Adrenal gland (tissue), 12 donors: ENCODE measurements around the gene ZNF324B. TPM values are rescaled to one million over a fixed set of nuclear protein-coding genes. Genes with fewer than 3 reads are reported as not detected.

Experiments
- DNase-seq, 7 donors: peaks; one replicate each; pipeline ENCODE4 v3.0.0-alpha.2; 2019 to 2020
- H3K27ac ChIP-seq, 5 donors: fragments of 200-600 bp; sonication (generic) in 4 of 5; 1 replicate in 3 of 5; 2 replicates in 2 of 5; pipeline versions ENCODE4 v1.5.1 to v1.8.0; 2016 to 2020; ENCODE audit warnings: mild to moderate bottlenecking in 1 of 5
- H3K27me3 ChIP-seq: fragments of 200-600 bp; 2 replicates; pipeline ENCODE4 v1.8.0; 2021
- H3K36me3 ChIP-seq, 2 donors: fragments of 200-600 bp; replicated peaks in 1 of 2; 1 replicate in 1 of 2; 2 replicates in 1 of 2; pipeline versions ENCODE4 v1.5.1 to v1.8.0; 2018 to 2022
- H3K4me1 ChIP-seq, 2 donors: fragments of 200-600 bp; replicated peaks in 1 of 2; 1 replicate in 1 of 2; 2 replicates in 1 of 2; pipeline versions ENCODE4 v1.5.1 to v1.8.0; 2018 to 2021
- H3K4me3 ChIP-seq, 4 donors: fragments of 200-600 bp; sonication (generic) in 3 of 4; one replicate each; pipeline ENCODE4 v1.5.1; 2016 to 2018
- H3K9me3 ChIP-seq, 3 donors: fragments of 200-600 bp; sonication (generic) in 1 of 3; replicated peaks in 1 of 3; 1 replicate in 2 of 3; 2 replicates in 1 of 3; pipeline versions ENCODE4 v1.5.1 to v1.8.0; 2016 to 2021
- CTCF ChIP-seq, 6 experiments: fragments of 450-650 bp in 4 of 6; fragments of 200-600 bp in 2 of 6; sonication (generic) in 1 of 6; IDR thresholded peaks; 1 replicate in 5 of 6; 2 replicates in 1 of 6; pipeline versions ENCODE4 v1.5.1 to v1.8.0; 2016 to 2021; ENCODE audit warnings: antibody characterized with exemption in 6 of 6, mild to moderate bottlenecking in 2 of 6, moderate library complexity in 1 of 6
- POLR2A ChIP-seq, 2 donors: fragments of 450-650 bp; IDR thresholded peaks; one replicate each; pipeline ENCODE4 v1.6.1; 2017; ENCODE audit warnings: antibody characterized with exemption in 2 of 2, mild to moderate bottlenecking in 2 of 2, moderate library complexity in 1 of 2
- WGBS, 4 donors: extraction: QIAGEN DNeasy Blood & Tissue Kit in 2 of 4; methylation state at CpG; one replicate each; pipeline versions ENCODE4 v1.1.5 to v1.1.7; 2013 to 2017; 5-methylcytosine and 5-hydroxymethylcytosine counted together
- intact Hi-C, 2 donors: fragments of 100-400 bp; cut with DNase I; formaldehyde crosslinking; loops; one replicate each; pipeline versions ENCODE4 v1.14.1 to v1.15.0; 2022 to 2023
- polyA plus RNA-seq, 3 donors: library from polyadenylated mRNA; stranded (reverse); fragments of 200-250 nt in 2 of 3; fragments of 350-450 nt in 1 of 3; fragmentation: Illumina TruSeq in 1 of 3; extraction: RNeasy Lipid Tissue Mini Kit (QIAGEN cat#74804) in 1 of 3; gene quantifications; one replicate each; pipeline ENCODE4 v1.2.3, GENCODE V29; 2013 to 2014
- small RNA-seq, 2 donors: library from RNA; depleted of rRNA; stranded (forward); fragments of <200 nt; gene quantifications; one replicate each; pipeline ENCODE3, GENCODE V24; 2016
- total RNA-seq, 9 donors: library from RNA; depleted of rRNA in 4 of 9; stranded (reverse); fragments of >200 nt in 4 of 9; fragments of 120-200 nt in 1 of 9; fragmentation: NEBNext Ultra II Directional in 1 of 9; extraction: Animal tissue kit (Norgen Biotek cat#: 25700) in 1 of 9; gene quantifications; one replicate each; pipeline versions ENCODE4 v1.1.0 to v1.2.4, GENCODE V29; 2013 to 2023
- donor health status: healthy with polysubstance abuse.
- donor health status: Bipolar disorder and iron deficiency.
- donor health status: DM: yes; HTN: yes; CAD: no.
- donor health status: DM: no; HTN: no; CAD: no.
- donor health status: DM: no; HTN: no; CAD: no.
- donor health status: DM: yes; HTN: yes; CAD: no.

Gene ZNF324B
- total and polyA plus RNA-seq, 12 donors = 1.4 to 8.7 (median 6.7) TPM

DNA sequence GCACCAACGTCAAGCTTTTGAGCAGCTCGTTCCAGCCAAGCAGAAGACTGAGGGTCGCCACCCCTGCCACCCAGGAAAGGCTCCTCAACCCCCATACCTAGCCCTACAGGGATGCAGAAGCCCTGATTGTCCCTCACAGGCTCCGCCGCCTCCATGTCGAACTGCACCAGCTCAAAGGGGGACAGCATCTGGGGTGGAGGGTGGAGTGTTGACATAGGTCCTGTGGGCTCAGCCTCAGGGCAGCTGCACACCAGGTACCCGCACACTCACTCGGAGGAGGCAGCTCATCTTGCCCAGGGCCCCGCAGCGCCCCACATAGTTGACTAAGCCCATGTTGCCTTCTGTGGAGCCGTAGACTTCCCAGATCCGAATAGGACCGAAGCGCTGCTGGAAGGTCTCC is 48.8 kb downstream of the ZNF324B start:
- Histone ChIP-seq H3K9me3 (no peaks in the 10 kb centered on the region), H3K27me3 (no peaks in the 10 kb centered on the region), H3K27ac (no peak overlapping the region), H3K4me1 (peaks cover 6 to 15% of the 10 kb centered on the region in 2 donors), H3K36me3 (no peaks in the 10 kb centered on the region), H3K4me3 (peak overlapping the region in 1 of 4 donors; percentile 60)
- peak in 1 of 7 donors; percentile 22 for DNase-seq
- no peak for TF ChIP-seq POLR2A (IDR thresholded peaks at IDR 0.05)
- TF ChIP-seq CTCF (IDR thresholded peaks at IDR 0.05) = no peak
- 92 to 95% (median 93%) methylated on average over 10 to 14 of the region's 14 CpGs for WGBS, 4 donors
- intact Hi-C loops = no loop called here

Small RNAs within 50 kb of the gene (small RNA-seq; reads per million reads assigned to genes)
- gene RN7SL693P = 0 reads per million in 2 donors
- gene RNU6-1337P = 0 reads per million in 2 donors

Other genes with a start within 250 kb of the ZNF324B start
- gene ZNF544, start 222.7 kb upstream of the ZNF324B start, total RNA-seq = 100 to 1,000 TPM in 1 of 9 donors, 10 to 100 TPM in 8; 24.6 to 170 (median 31.4) TPM
- gene ZNF544, start 222.7 kb upstream of the ZNF324B start, polyA plus RNA-seq = 10 to 100 TPM; 10.8 to 26.5 (median 24.9) TPM
- gene ZNF8, start 172.7 kb upstream of the ZNF324B start, total RNA-seq = 1 to 10 TPM; 5.8 to 8.6 (median 6.7) TPM
- 1 to 10 TPM; 1.6 to 2.6 (median 2.4) TPM for gene ZNF8, start 172.7 kb upstream of the ZNF324B start, polyA plus RNA-seq
- 10 to 100 TPM; 18.4 to 56.8 (median 31.4) TPM for gene ERVK3-1, start 146.2 kb upstream of the ZNF324B start, total RNA-seq
- gene ERVK3-1, start 146.2 kb upstream of the ZNF324B start, polyA plus RNA-seq = 10 to 100 TPM; 36.3 to 70.5 (median 48.4) TPM
- 1 to 10 TPM; 1.8 to 4.8 (median 3.3) TPM for gene ZSCAN22, start 124.6 kb upstream of the ZNF324B start, total RNA-seq
- 1 to 10 TPM in 2 of 3 donors, under 1 TPM in 1; 0.98 to 3.1 (median 1.2) TPM for gene ZSCAN22, start 124.6 kb upstream of the ZNF324B start, polyA plus RNA-seq
- gene A1BG, start 98.1 kb upstream of the ZNF324B start, total RNA-seq = 10 to 100 TPM in 3 of 9 donors, 1 to 10 TPM in 5, under 1 TPM in 1; 0.39 to 20.9 (median 6.5) TPM
- 10 to 100 TPM in 2 of 3 donors, not detected in 1; 31.3 to 41.3 TPM for gene A1BG, start 98.1 kb upstream of the ZNF324B start, polyA plus RNA-seq
- gene ZNF497, start 88.9 kb upstream of the ZNF324B start, total RNA-seq = 1 to 10 TPM in 8 of 9 donors, under 1 TPM in 1; 0.35 to 8.1 (median 1.5) TPM
- gene ZNF497, start 88.9 kb upstream of the ZNF324B start, polyA plus RNA-seq = 1 to 10 TPM in 2 of 3 donors, under 1 TPM in 1; 0.20 to 2.2 (median 2.0) TPM
- 10 to 100 TPM in 1 of 9 donors, 1 to 10 TPM in 8; 2.4 to 10.5 (median 4.3) TPM for gene ZNF837, start 70.6 kb upstream of the ZNF324B start, total RNA-seq
- 1 to 10 TPM in 2 of 3 donors, under 1 TPM in 1; 0.09 to 8.1 (median 6.1) TPM for gene ZNF837, start 70.6 kb upstream of the ZNF324B start, polyA plus RNA-seq
- 1,000 to 10,000 TPM in 7 of 9 donors, 100 to 1,000 TPM in 2; 839 to 1,999 (median 1,219) TPM for gene RPS5, start 64.4 kb upstream of the ZNF324B start, total RNA-seq
- gene RPS5, start 64.4 kb upstream of the ZNF324B start, polyA plus RNA-seq = 1,000 to 10,000 TPM in 1 of 3 donors, 100 to 1,000 TPM in 2; 555 to 1,093 (median 722) TPM
- not detected for gene RNF225, start 56.0 kb upstream of the ZNF324B start, total RNA-seq
- gene RNF225, start 56.0 kb upstream of the ZNF324B start, polyA plus RNA-seq = not detected
- 10 to 100 TPM; 11.7 to 37.5 (median 15.9) TPM for gene ZNF584, start 43.0 kb upstream of the ZNF324B start, total RNA-seq
- 10 to 100 TPM in 1 of 3 donors, 1 to 10 TPM in 2; 7.1 to 12.3 (median 9.7) TPM for gene ZNF584, start 43.0 kb upstream of the ZNF324B start, polyA plus RNA-seq
- 10 to 100 TPM in 1 of 9 donors, 1 to 10 TPM in 8; 2.4 to 12.0 (median 4.9) TPM for gene ZNF132, start 11.5 kb upstream of the ZNF324B start, total RNA-seq
- 1 to 10 TPM; 1.3 to 3.2 (median 1.4) TPM for gene ZNF132, start 11.5 kb upstream of the ZNF324B start, polyA plus RNA-seq
- gene ZNF324, start 15.5 kb downstream of the ZNF324B start, total RNA-seq = 10 to 100 TPM in 6 of 9 donors, 1 to 10 TPM in 3; 7.5 to 58.3 (median 15.4) TPM
- 1 to 10 TPM; 2.1 to 7.2 (median 3.5) TPM for gene ZNF324, start 15.5 kb downstream of the ZNF324B start, polyA plus RNA-seq
- gene ZNF446, start 24.7 kb downstream of the ZNF324B start, total RNA-seq = 10 to 100 TPM in 8 of 9 donors, 1 to 10 TPM in 1; 8.4 to 21.6 (median 14.5) TPM
- gene ZNF446, start 24.7 kb downstream of the ZNF324B start, polyA plus RNA-seq = 10 to 100 TPM in 2 of 3 donors, 1 to 10 TPM in 1; 2.7 to 30.8 (median 25.6) TPM
- 10 to 100 TPM in 3 of 9 donors, 1 to 10 TPM in 6; 3.8 to 17.1 (median 9.1) TPM for gene SLC27A5, start 60.4 kb downstream of the ZNF324B start, total RNA-seq
- gene SLC27A5, start 60.4 kb downstream of the ZNF324B start, polyA plus RNA-seq = 10 to 100 TPM in 2 of 3 donors, 1 to 10 TPM in 1; 5.9 to 18.3 (median 17.5) TPM
- gene ZBTB45, start 68.2 kb downstream of the ZNF324B start, total RNA-seq = 10 to 100 TPM in 8 of 9 donors, 1 to 10 TPM in 1; 2.6 to 20.4 (median 14.7) TPM
- gene ZBTB45, start 68.2 kb downstream of the ZNF324B start, polyA plus RNA-seq = 10 to 100 TPM in 1 of 3 donors, 1 to 10 TPM in 2; 1.7 to 12.6 (median 7.9) TPM
- gene TRIM28, start 92.4 kb downstream of the ZNF324B start, total RNA-seq = 100 to 1,000 TPM; 161 to 279 (median 220) TPM
- 100 to 1,000 TPM; 245 to 302 (median 254) TPM for gene TRIM28, start 92.4 kb downstream of the ZNF324B start, polyA plus RNA-seq
- 100 to 1,000 TPM; 146 to 246 (median 199) TPM for gene CHMP2A, start 103.5 kb downstream of the ZNF324B start, total RNA-seq
- gene CHMP2A, start 103.5 kb downstream of the ZNF324B start, polyA plus RNA-seq = 100 to 1,000 TPM; 273 to 560 (median 394) TPM
- gene UBE2M, start 107.0 kb downstream of the ZNF324B start, total RNA-seq = 100 to 1,000 TPM in 1 of 9 donors, 10 to 100 TPM in 8; 19.9 to 164 (median 77.2) TPM
- 100 to 1,000 TPM in 1 of 3 donors, 10 to 100 TPM in 2; 51.1 to 193 (median 55.6) TPM for gene UBE2M, start 107.0 kb downstream of the ZNF324B start, polyA plus RNA-seq
- 10 to 100 TPM; 13.8 to 77.0 (median 33.2) TPM for gene MZF1, start 121.7 kb downstream of the ZNF324B start, total RNA-seq
- gene MZF1, start 121.7 kb downstream of the ZNF324B start, polyA plus RNA-seq = 100 to 1,000 TPM in 2 of 3 donors, 1 to 10 TPM in 1; 8.7 to 152 (median 130) TPM